ENCODE data around the gene IPCEF1. TPM values are rescaled to one million over a fixed set of nuclear protein-coding genes. Genes with fewer than 3 reads are reported as not detected.

The IPCEF1 gene
- polyA plus RNA-seq, 1 donor (not counting 4 experiments of a cell fraction or from before 2014, with no cell fraction given), result 0.21 TPM

GRCh38 chr6:154236646-154237301 is 119.8 kb downstream of the IPCEF1 start:
- H3K4me3 ChIP-seq (ENCODE audit: control insufficient read depth in 2 of 3, extremely low read depth in 1 of 3, insufficient read depth in 2 of 3, low read depth in 1 of 3, low read length in 3 of 3), result no peak overlapping the region
- no peaks in the 10 kb centered on the region for H3K9me3 ChIP-seq (ENCODE audit: control insufficient read depth, low read depth, low read length)
- no peak overlapping the region for H3K4me2 ChIP-seq (ENCODE audit: control insufficient read depth, extremely low read depth, insufficient read depth, low read depth, low read length)
- DNase-seq (ENCODE audit: low read depth, low spot score) (no peak), FAIRE-seq (no peak)
- H3K9ac ChIP-seq (ENCODE audit: control insufficient read depth, extremely low read depth, insufficient read depth, low read length), result no peak overlapping the region
- H4K20me1 ChIP-seq (ENCODE audit: control insufficient read depth, extremely low read depth, insufficient read depth, low read length), result no peaks in the 10 kb centered on the region
- no peaks in the 10 kb centered on the region for H3K27me3 ChIP-seq (ENCODE audit: control insufficient read depth, extremely low read depth, insufficient read depth, low read length)
- H3K79me2 ChIP-seq (ENCODE audit: control insufficient read depth, insufficient read depth, low read length), result no peaks in the 10 kb centered on the region
- dilution Hi-C loops (cut with MboI; ENCODE audit: extremely low pct_ligation_motif_present, low sequenced_read_pairs), result no loop called here
- TF ChIP-seq EZH2 (IDR thresholded peaks at IDR 0.05; ENCODE audit: low read length), result no peak
- TF ChIP-seq CTCF (optimal IDR thresholded peaks at IDR 0.05 in 1 of 3, IDR thresholded peaks at IDR 0.05 in 1 of 3, conservative IDR thresholded peaks at IDR 0.05 in 1 of 3; ENCODE audit: extremely low read depth in 1 of 3, insufficient read depth in 2 of 3, low read length in 3 of 3), result no peak
- H2AFZ ChIP-seq (ENCODE audit: control insufficient read depth, low read length), result no peak overlapping the region
- no peaks in the 10 kb centered on the region for H3K36me3 ChIP-seq (ENCODE audit: control insufficient read depth in 2 of 2, extremely low read depth in 1 of 2, insufficient read depth in 2 of 2, low read length in 2 of 2)
- peaks cover 3% of the 10 kb centered on the region for H3K4me1 ChIP-seq (ENCODE audit: control insufficient read depth, extremely low read depth, insufficient read depth, low read length)
- no peaks in the 10 kb centered on the region for H3K9me1 ChIP-seq (ENCODE audit: control insufficient read depth, extremely low read depth, insufficient read depth, low read length)
- H3K27ac ChIP-seq (ENCODE audit: control insufficient read depth, insufficient read depth, low read length), result no peak overlapping the region

- Histone ChIP-seq H3K4me1 (ENCODE audit: control insufficient read depth, extremely low read depth, insufficient read depth, low read length) (peaks cover 3% of the 10 kb centered on the region), H3K36me3 (ENCODE audit: control insufficient read depth in 2 of 2, extremely low read depth in 1 of 2, insufficient read depth in 2 of 2, low read length in 2 of 2) (no peaks in the 10 kb centered on the region), H4K20me1 (ENCODE audit: control insufficient read depth, extremely low read depth, insufficient read depth, low read length) (no peaks in the 10 kb centered on the region), H3K9me3 (ENCODE audit: control insufficient read depth, low read depth, low read length) (no peaks in the 10 kb centered on the region), H3K9ac (ENCODE audit: control insufficient read depth, extremely low read depth, insufficient read depth, low read length) (no peak overlapping the region), H3K27me3 (ENCODE audit: control insufficient read depth, extremely low read depth, insufficient read depth, low read length) (no peaks in the 10 kb centered on the region), H3K9me1 (ENCODE audit: control insufficient read depth, extremely low read depth, insufficient read depth, low read length) (no peaks in the 10 kb centered on the region), H3K79me2 (ENCODE audit: control insufficient read depth, insufficient read depth, low read length) (no peaks in the 10 kb centered on the region), H3K4me2 (ENCODE audit: control insufficient read depth, extremely low read depth, insufficient read depth, low read depth, low read length) (no peak overlapping the region), H3K27ac (ENCODE audit: control insufficient read depth, insufficient read depth, low read length) (no peak overlapping the region), H3K4me3 (ENCODE audit: control insufficient read depth in 2 of 3, extremely low read depth in 1 of 3, insufficient read depth in 2 of 3, low read depth in 1 of 3, low read length in 3 of 3) (no peak overlapping the region), H2AFZ (ENCODE audit: control insufficient read depth, low read length) (no peak overlapping the region)
- DNase-seq (ENCODE audit: low read depth, low spot score) (no peak), FAIRE-seq (no peak)
- dilution Hi-C loops (cut with MboI; ENCODE audit: extremely low pct_ligation_motif_present, low sequenced_read_pairs), result no loop called here
- no peak for TF ChIP-seq EZH2 (IDR thresholded peaks at IDR 0.05; ENCODE audit: low read length)
- TF ChIP-seq CTCF (optimal IDR thresholded peaks at IDR 0.05 in 1 of 3, IDR thresholded peaks at IDR 0.05 in 1 of 3, conservative IDR thresholded peaks at IDR 0.05 in 1 of 3; ENCODE audit: extremely low read depth in 1 of 3, insufficient read depth in 2 of 3, low read length in 3 of 3), result no peak
Measured at GRCh38 chr6:154234019-154234772, 122.4 kb downstream of the IPCEF1 start.

Measured in keratinocyte (primary cell).